Lung microvascular endothelial cell (primary cell): ENCODE data around the gene NDUFA6. TPM values are rescaled to one million over a fixed set of nuclear protein-coding genes. Genes with fewer than 3 reads are reported as not detected.
A peak's percentile ranks its signal among the peaks of the same experiment; 100 is the strongest.
"Not testable (repeated sequence)": the region's sequence is repeated elsewhere in the genome, so short reads cannot be mapped to it uniquely, and the experiment has no call there.

Experiments
- DNase-seq, 2 donors: peaks; one replicate each; pipeline versions ENCODE4 v3.0.0 to v3.0.0-alpha.2; 2010; ENCODE audit warnings: low read depth in 2 of 2
- total RNA-seq: library from RNA; depleted of rRNA; stranded (reverse); fragments of >200 nt; gene quantifications from 2 replicates; pipeline ENCODE4 v1.2.1, GENCODE V29; 2014

The NDUFA6 gene
- total RNA-seq, 1 donor from 2014 or later, result 48.2 TPM

GRCh38 chr22:42114721-42115120 is 24.1 kb upstream of the NDUFA6 start:
- DNase-seq, result peak; percentile 34 to 41

GRCh38 chr22:42112793-42113192 is 22.2 kb upstream of the NDUFA6 start:
- DNase-seq, result peak; percentile 24 to 63

- no peak for DNase-seq
Observed at GRCh38 chr22:42111798-42112197, 21.2 kb upstream of the NDUFA6 start.

- DNase-seq, result no peak
Observed at GRCh38 chr22:42108848-42109247, 18.3 kb upstream of the NDUFA6 start.

GRCh38 chr22:42104332-42104860 is 13.8 kb upstream of the NDUFA6 start:
- DNase-seq, result not testable (repeated sequence)

- DNase-seq, result no peak
Observed at GRCh38 chr22:42101199-42101598, 10.6 kb upstream of the NDUFA6 start.

- DNase-seq, result no peak
Observed at GRCh38 chr22:42091455-42091782, 847 bp upstream of the NDUFA6 start.

- DNase-seq, result peak; percentile 43 to 57
Observed at GRCh38 chr22:42086051-42086450, 4.5 kb downstream of the NDUFA6 start.

GRCh38 chr22:42084874-42085273 is 5.7 kb downstream of the NDUFA6 start:
- DNase-seq, result no peak

GRCh38 chr22:42083119-42083518 is 7.5 kb downstream of the NDUFA6 start:
- DNase-seq, result no peak

GRCh38 chr22:42080287-42080686 is 10.3 kb downstream of the NDUFA6 start:
- peak; percentile 61 to 89 for DNase-seq

GRCh38 chr22:42079319-42080251 is 11.0 kb downstream of the NDUFA6 start, which contains the start of gene SMDT1:
Gene SMDT1 (plus strand): TSS chr22:42079700. CDS start chr22:42079769, 69 bp downstream.
- peak; percentile 99 for DNase-seq

- peak; percentile 14 to 29 for DNase-seq
Observed at GRCh38 chr22:42078469-42079318, 11.9 kb downstream of the NDUFA6 start.

- no peak for DNase-seq
Observed at GRCh38 chr22:42077486-42078125, 13.0 kb downstream of the NDUFA6 start.

GRCh38 chr22:42076764-42077485 is 13.6 kb downstream of the NDUFA6 start:
- no peak for DNase-seq

- DNase-seq, result no peak
Observed at GRCh38 chr22:42074846-42075676, 15.5 kb downstream of the NDUFA6 start.

- peak; percentile 55 to 65 for DNase-seq
Observed at GRCh38 chr22:42074132-42074811, 16.3 kb downstream of the NDUFA6 start, which contains the start of gene PHETA2. Gene PHETA2 (plus strand): TSS chr22:42074248. CDS start chr22:42077294, 3,046 bp downstream.

- DNase-seq, result no peak
Observed at GRCh38 chr22:42073621-42074041, 16.9 kb downstream of the NDUFA6 start.
